HG02678 (cell line): ENCODE results near the gene BTF3L4.
"Not testable (repeated sequence)": the region's sequence is repeated elsewhere in the genome, so short reads cannot be mapped to it uniquely, and the experiment has no call there.

Source experiments
- ATAC-seq: cut with Tn5 transposase; IDR thresholded peaks from one replicate; pipeline ENCODE4 v1.9.1; 2021; ENCODE audit warnings: mild to moderate bottlenecking, moderate library complexity; ENCODE audit not compliant: unreplicated experiment

The BTF3L4 gene

GRCh38 chr1:52056163-52056936 lies at the start of gene BTF3L4:
TSS of gene BTF3L4 (plus strand) at chr1:52056295. CDS start at chr1:52059848, 3,553 bp downstream.
- ATAC-seq = peak; percentile 84

- ATAC-seq = no peak
Observed at GRCh38 chr1:52007215-52008002, 48.7 kb upstream of the BTF3L4 start.

- no peak for ATAC-seq
Observed at GRCh38 chr1:52008071-52008809, 47.9 kb upstream of the BTF3L4 start.

- no peak for ATAC-seq
Observed at GRCh38 chr1:52022133-52022532, 34.0 kb upstream of the BTF3L4 start.

GRCh38 chr1:52026278-52026677 lies 29.8 kb upstream of the BTF3L4 start:
- no peak for ATAC-seq

GRCh38 chr1:52028328-52028727 lies 27.8 kb upstream of the BTF3L4 start:
- ATAC-seq = no peak

GRCh38 chr1:52028839-52029238 lies 27.3 kb upstream of the BTF3L4 start:
- ATAC-seq = not testable (repeated sequence)

GRCh38 chr1:52032124-52032784 lies 23.8 kb upstream of the BTF3L4 start:
- ATAC-seq = no peak

- peak; percentile 38 for ATAC-seq
Observed at GRCh38 chr1:52032785-52033131, 23.3 kb upstream of the BTF3L4 start.

GRCh38 chr1:52033190-52034049 lies 22.7 kb upstream of the BTF3L4 start, which contains the start of gene KTI12:
TSS of gene KTI12 (minus strand) at chr1:52033810. CDS start at chr1:52033761, 49 bp downstream.
- peak; percentile 86 for ATAC-seq

GRCh38 chr1:52034050-52034384 lies 22.1 kb upstream of the BTF3L4 start:
- no peak for ATAC-seq

- ATAC-seq = no peak
Observed at GRCh38 chr1:52037402-52037814, 18.7 kb upstream of the BTF3L4 start.

GRCh38 chr1:52037909-52038308 lies 18.2 kb upstream of the BTF3L4 start:
- ATAC-seq = no peak

- no peak for ATAC-seq
Observed at GRCh38 chr1:52041551-52042185, 14.4 kb upstream of the BTF3L4 start.

- no peak for ATAC-seq
Observed at GRCh38 chr1:52045236-52045635, 10.9 kb upstream of the BTF3L4 start.

- ATAC-seq = not testable (repeated sequence)
Observed at GRCh38 chr1:52045666-52046195, 10.4 kb upstream of the BTF3L4 start.

GRCh38 chr1:52049337-52049736 lies 6.8 kb upstream of the BTF3L4 start:
- ATAC-seq = not testable (repeated sequence)

GRCh38 chr1:52053862-52054261 lies 2.2 kb upstream of the BTF3L4 start:
- ATAC-seq = no peak

GRCh38 chr1:52054496-52055065 lies 1.5 kb upstream of the BTF3L4 start:
- no peak for ATAC-seq
